Panc1 (cell line): ENCODE data around the gene SEC31A.

Source experiments
- POLR2AphosphoS5 ChIP-seq: IDR thresholded peaks from 2 replicates; pipeline ENCODE4 v1.6.1; 2012; ENCODE audit warnings: mild to moderate bottlenecking, low read depth, low read length, moderate library complexity
- SIN3A ChIP-seq: IDR thresholded peaks from 2 replicates; pipeline ENCODE4 v1.6.1; 2012; ENCODE audit warnings: low read depth, mild to moderate bottlenecking, low read length, moderate library complexity, borderline replicate concordance; ENCODE audit not compliant: insufficient read depth
- TCF7L2 ChIP-seq: IDR thresholded peaks from 2 replicates; pipeline ENCODE4 v1.6.1; 2011; ENCODE audit warnings: mild to moderate bottlenecking, low read depth, low read length, inconsistent platforms
- TF ChIP-seq, protein P1 (sequence below): fragments of 450-650 bp; IDR thresholded peaks from 2 replicates; pipeline ENCODE4 v1.5.1; 2017; ENCODE audit warnings: mild to moderate bottlenecking
- TF ChIP-seq, protein P2 (sequence below), 2 experiments: IDR thresholded peaks; 2 replicates each; pipeline ENCODE4 v1.6.1; 2011 to 2012; ENCODE audit warnings: low read depth in 2 of 2, control low read depth in 1 of 2, low read length in 1 of 2, mild to moderate bottlenecking in 1 of 2, moderate library complexity in 1 of 2; ENCODE audit not compliant: insufficient read depth in 1 of 2

DNA sequence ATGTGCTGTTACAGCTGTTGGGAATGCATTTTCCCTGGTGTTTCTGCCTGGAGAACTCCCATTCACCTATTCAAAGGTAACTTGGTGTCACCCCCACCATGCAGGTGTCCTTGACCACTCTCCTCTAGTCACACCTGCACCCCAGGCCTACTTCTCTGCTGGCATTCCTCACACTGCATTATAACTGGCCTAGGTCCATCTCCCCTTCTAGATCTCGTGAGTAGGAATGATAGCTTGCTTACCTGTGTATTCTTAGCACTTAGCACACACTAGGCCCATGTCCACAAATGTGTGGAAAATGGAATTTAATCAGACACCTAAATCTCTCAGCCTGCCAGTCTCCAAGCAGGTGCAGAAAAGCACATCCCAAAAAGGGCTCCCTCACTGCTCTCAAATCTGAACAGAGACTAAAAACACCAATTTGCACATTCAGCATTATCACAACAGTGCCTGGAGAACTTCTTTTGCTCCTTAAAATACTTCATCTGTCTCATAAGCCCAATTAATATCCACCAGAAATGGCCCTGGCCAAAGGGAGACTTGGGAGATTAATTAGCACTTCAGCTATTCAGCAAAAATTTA is 110.7 kb downstream of the SEC31A start:
- TF ChIP-seq, protein P1, sequence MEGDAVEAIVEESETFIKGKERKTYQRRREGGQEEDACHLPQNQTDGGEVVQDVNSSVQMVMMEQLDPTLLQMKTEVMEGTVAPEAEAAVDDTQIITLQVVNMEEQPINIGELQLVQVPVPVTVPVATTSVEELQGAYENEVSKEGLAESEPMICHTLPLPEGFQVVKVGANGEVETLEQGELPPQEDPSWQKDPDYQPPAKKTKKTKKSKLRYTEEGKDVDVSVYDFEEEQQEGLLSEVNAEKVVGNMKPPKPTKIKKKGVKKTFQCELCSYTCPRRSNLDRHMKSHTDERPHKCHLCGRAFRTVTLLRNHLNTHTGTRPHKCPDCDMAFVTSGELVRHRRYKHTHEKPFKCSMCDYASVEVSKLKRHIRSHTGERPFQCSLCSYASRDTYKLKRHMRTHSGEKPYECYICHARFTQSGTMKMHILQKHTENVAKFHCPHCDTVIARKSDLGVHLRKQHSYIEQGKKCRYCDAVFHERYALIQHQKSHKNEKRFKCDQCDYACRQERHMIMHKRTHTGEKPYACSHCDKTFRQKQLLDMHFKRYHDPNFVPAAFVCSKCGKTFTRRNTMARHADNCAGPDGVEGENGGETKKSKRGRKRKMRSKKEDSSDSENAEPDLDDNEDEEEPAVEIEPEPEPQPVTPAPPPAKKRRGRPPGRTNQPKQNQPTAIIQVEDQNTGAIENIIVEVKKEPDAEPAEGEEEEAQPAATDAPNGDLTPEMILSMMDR, result no peak
- TF ChIP-seq SIN3A (no peak), TCF7L2 (no peak), POLR2AphosphoS5 (no peak)
- TF ChIP-seq, protein P2, sequence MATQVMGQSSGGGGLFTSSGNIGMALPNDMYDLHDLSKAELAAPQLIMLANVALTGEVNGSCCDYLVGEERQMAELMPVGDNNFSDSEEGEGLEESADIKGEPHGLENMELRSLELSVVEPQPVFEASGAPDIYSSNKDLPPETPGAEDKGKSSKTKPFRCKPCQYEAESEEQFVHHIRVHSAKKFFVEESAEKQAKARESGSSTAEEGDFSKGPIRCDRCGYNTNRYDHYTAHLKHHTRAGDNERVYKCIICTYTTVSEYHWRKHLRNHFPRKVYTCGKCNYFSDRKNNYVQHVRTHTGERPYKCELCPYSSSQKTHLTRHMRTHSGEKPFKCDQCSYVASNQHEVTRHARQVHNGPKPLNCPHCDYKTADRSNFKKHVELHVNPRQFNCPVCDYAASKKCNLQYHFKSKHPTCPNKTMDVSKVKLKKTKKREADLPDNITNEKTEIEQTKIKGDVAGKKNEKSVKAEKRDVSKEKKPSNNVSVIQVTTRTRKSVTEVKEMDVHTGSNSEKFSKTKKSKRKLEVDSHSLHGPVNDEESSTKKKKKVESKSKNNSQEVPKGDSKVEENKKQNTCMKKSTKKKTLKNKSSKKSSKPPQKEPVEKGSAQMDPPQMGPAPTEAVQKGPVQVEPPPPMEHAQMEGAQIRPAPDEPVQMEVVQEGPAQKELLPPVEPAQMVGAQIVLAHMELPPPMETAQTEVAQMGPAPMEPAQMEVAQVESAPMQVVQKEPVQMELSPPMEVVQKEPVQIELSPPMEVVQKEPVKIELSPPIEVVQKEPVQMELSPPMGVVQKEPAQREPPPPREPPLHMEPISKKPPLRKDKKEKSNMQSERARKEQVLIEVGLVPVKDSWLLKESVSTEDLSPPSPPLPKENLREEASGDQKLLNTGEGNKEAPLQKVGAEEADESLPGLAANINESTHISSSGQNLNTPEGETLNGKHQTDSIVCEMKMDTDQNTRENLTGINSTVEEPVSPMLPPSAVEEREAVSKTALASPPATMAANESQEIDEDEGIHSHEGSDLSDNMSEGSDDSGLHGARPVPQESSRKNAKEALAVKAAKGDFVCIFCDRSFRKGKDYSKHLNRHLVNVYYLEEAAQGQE (IDR thresholded peaks at IDR 0.05; ENCODE audit: insufficient read depth in 1 of 2, low read depth in 2 of 2, low read length in 1 of 2), result no peak
